Body of pancreas (tissue), 4 donors: ENCODE data around the gene TMEM40.

Experiments
- CTCF ChIP-seq, 7 experiments: fragments of 450-650 bp in 4 of 7; fragments of 200-600 bp in 3 of 7; sonication (generic) in 3 of 7; IDR thresholded peaks; one replicate each; pipeline ENCODE4 v1.5.1; 2016 to 2019; ENCODE audit warnings: antibody characterized with exemption in 7 of 7
- POLR2A ChIP-seq, 3 donors: fragments of 450-650 bp; IDR thresholded peaks; one replicate each; pipeline ENCODE4 v1.6.1; 2016; ENCODE audit warnings: antibody characterized with exemption in 3 of 3, mild to moderate bottlenecking in 2 of 3

GRCh38 chr3:12700800-12701199, 58.3 kb downstream of the TMEM40 start:
- TF ChIP-seq CTCF (IDR thresholded peaks at IDR 0.05): no peak
- no peak for TF ChIP-seq POLR2A (IDR thresholded peaks at IDR 0.05)
